ENCODE results near the gene SELPLG.

DNA sequence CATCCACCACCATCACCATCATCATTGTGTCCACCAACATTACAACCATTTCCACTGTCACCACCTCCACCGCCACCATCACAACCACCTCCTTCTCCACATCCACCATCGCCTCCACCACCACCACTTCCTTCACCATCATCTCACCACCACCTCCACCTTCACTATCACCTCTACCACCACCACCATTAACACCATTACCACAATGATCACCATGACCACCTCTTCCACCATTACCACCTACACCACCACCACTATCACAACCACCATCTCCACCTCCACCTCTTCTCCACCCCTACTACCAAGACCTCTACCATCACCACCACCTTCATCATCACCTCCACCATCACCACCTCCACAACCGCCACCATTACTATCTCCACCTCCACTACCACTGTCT is 54.9 kb downstream of the SELPLG start:
- TF ChIP-seq POLR2AphosphoS5 (IDR thresholded peaks at IDR 0.05; ENCODE audit: borderline replicate concordance, low read depth, low read length) (no peak), EZH2 (IDR thresholded peaks at IDR 0.05) (no peak), FOXP2 (optimal IDR thresholded peaks at IDR 0.05; ENCODE audit: control extremely low read depth, extremely low read length, insufficient read depth) (no peak)

All from SK-N-MC (cell line).